ENCODE results near the gene MYOD1. TPM values are rescaled to one million over a fixed set of nuclear protein-coding genes. Genes with fewer than 3 reads are reported as not detected.

Gene MYOD1
- polyA plus RNA-seq (2013, experiment 1 of 2; ENCODE audit: insufficient read length), result 0.13 TPM
- polyA plus RNA-seq (2013, experiment 2 of 2; ENCODE audit: insufficient read length), result 0.14 TPM

- DNase-seq, result no peak
Measured at GRCh38 chr11:17719028-17719937, at the start of gene MYOD1. MYOD1 (plus strand) TSS chr11:17719571; CDS start chr11:17719783, 212 bp downstream.

- no peak for DNase-seq
Measured at GRCh38 chr11:17672469-17672868, 46.9 kb upstream of the MYOD1 start.

- DNase-seq, result peak; percentile 5
Measured at GRCh38 chr11:17673951-17674350, 45.4 kb upstream of the MYOD1 start.

- no peak for DNase-seq
Measured at GRCh38 chr11:17682848-17683247, 36.5 kb upstream of the MYOD1 start.

- peak; percentile 20 for DNase-seq
Measured at GRCh38 chr11:17683377-17684161, 35.8 kb upstream of the MYOD1 start.

GRCh38 chr11:17684550-17684949 is 34.8 kb upstream of the MYOD1 start:
- no peak for DNase-seq

- no peak for DNase-seq
Measured at GRCh38 chr11:17686231-17686980, 33.0 kb upstream of the MYOD1 start.

GRCh38 chr11:17687946-17688670 is 31.3 kb upstream of the MYOD1 start:
- DNase-seq, result no peak

- DNase-seq, result no peak
Measured at GRCh38 chr11:17691550-17691949, 27.8 kb upstream of the MYOD1 start.

- DNase-seq, result no peak
Measured at GRCh38 chr11:17691976-17692375, 27.4 kb upstream of the MYOD1 start.

GRCh38 chr11:17692931-17693330 is 26.4 kb upstream of the MYOD1 start:
- no peak for DNase-seq

- no peak for DNase-seq
Measured at GRCh38 chr11:17693531-17693930, 25.8 kb upstream of the MYOD1 start.

GRCh38 chr11:17694494-17695110 is 24.8 kb upstream of the MYOD1 start:
- no peak for DNase-seq

GRCh38 chr11:17695454-17696441 is 23.6 kb upstream of the MYOD1 start:
- DNase-seq, result no peak

- DNase-seq, result no peak
Measured at GRCh38 chr11:17696741-17697140, 22.6 kb upstream of the MYOD1 start.

GRCh38 chr11:17697175-17697949 is 22.0 kb upstream of the MYOD1 start:
- DNase-seq, result no peak

- peak; percentile 27 for DNase-seq
Measured at GRCh38 chr11:17699147-17700114, 19.9 kb upstream of the MYOD1 start.

- no peak for DNase-seq
Measured at GRCh38 chr11:17700991-17701390, 18.4 kb upstream of the MYOD1 start.

Measured in fibroblast of skin of back (primary cell).